ENCODE measurements around the gene CNTN5.

GRCh38 chr11:99522467-99523173 lies 501.9 kb downstream of the CNTN5 start:
- TF ChIP-seq POLR2AphosphoS5 (IDR thresholded peaks at IDR 0.05), result no peak
- no peak for TF ChIP-seq CTCF (IDR thresholded peaks at IDR 0.05; ENCODE audit: poor library complexity, severe bottlenecking)
- no peak for TF ChIP-seq TAF1 (IDR thresholded peaks at IDR 0.05; ENCODE audit: low read depth)
- TF ChIP-seq MXI1 (conservative IDR thresholded peaks at IDR 0.05; ENCODE audit: poor library complexity, severe bottlenecking), result no peak
- TF ChIP-seq SMC3 (conservative IDR thresholded peaks at IDR 0.05; ENCODE audit: poor library complexity), result no peak
- TF ChIP-seq RAD21 (conservative IDR thresholded peaks at IDR 0.05), result no peak
- TF ChIP-seq EZH2 (IDR thresholded peaks at IDR 0.05; ENCODE audit: borderline replicate concordance, insufficient read depth, low read length, poor library complexity, severe bottlenecking), result no peak
- no peak for TF ChIP-seq REST (IDR thresholded peaks at IDR 0.05; ENCODE audit: borderline replicate concordance)
- TF ChIP-seq EP300 (conservative IDR thresholded peaks at IDR 0.05; ENCODE audit: poor library complexity, severe bottlenecking), result no peak
